GM18868 (cell line): Measurements from ENCODE around the gene TMEM40.
"Not testable (repeated sequence)": the region's sequence is repeated elsewhere in the genome, so short reads cannot be mapped to it uniquely, and the experiment has no call there.

Source experiments
- ATAC-seq: cut with Tn5 transposase; IDR thresholded peaks from one replicate; pipeline ENCODE4 v1.9.1; 2021; ENCODE audit warnings: mild to moderate bottlenecking, moderate library complexity; ENCODE audit not compliant: unreplicated experiment

TMEM40 gene

GRCh38 chr3:12759097-12759679 is at the start of gene TMEM40:
TMEM40 (minus strand) TSS chr3:12759259; CDS start chr3:12749832, 9,427 bp downstream.
- ATAC-seq: no peak

GRCh38 chr3:12808587-12808986 is 49.5 kb upstream of the TMEM40 start:
- ATAC-seq: no peak

- no peak for ATAC-seq
Measured at GRCh38 chr3:12807601-12808359, 48.7 kb upstream of the TMEM40 start.

GRCh38 chr3:12807066-12807465 is 48.0 kb upstream of the TMEM40 start:
- no peak for ATAC-seq

GRCh38 chr3:12803371-12803770 is 44.3 kb upstream of the TMEM40 start:
- ATAC-seq: no peak

GRCh38 chr3:12799525-12800440 is 40.7 kb upstream of the TMEM40 start:
- no peak for ATAC-seq

GRCh38 chr3:12798559-12799179 is 39.6 kb upstream of the TMEM40 start:
- ATAC-seq: no peak

- no peak for ATAC-seq
Measured at GRCh38 chr3:12797892-12798558, 39.0 kb upstream of the TMEM40 start.

- ATAC-seq: peak; percentile 11
Measured at GRCh38 chr3:12797124-12797891, 38.2 kb upstream of the TMEM40 start.

GRCh38 chr3:12796171-12797123 is 37.4 kb upstream of the TMEM40 start, which contains the start of gene CAND2:
CAND2 (plus strand) TSS chr3:12796680; CDS start chr3:12796721, 41 bp downstream.
- peak; percentile 75 for ATAC-seq

- ATAC-seq: no peak
Measured at GRCh38 chr3:12793701-12794100, 34.6 kb upstream of the TMEM40 start.

GRCh38 chr3:12791430-12791829 is 32.4 kb upstream of the TMEM40 start:
- ATAC-seq: no peak

GRCh38 chr3:12787967-12788690 is 29.1 kb upstream of the TMEM40 start:
- not testable (repeated sequence) for ATAC-seq

GRCh38 chr3:12787346-12787745 is 28.3 kb upstream of the TMEM40 start:
- ATAC-seq: not testable (repeated sequence)

- no peak for ATAC-seq
Measured at GRCh38 chr3:12785096-12785495, 26.0 kb upstream of the TMEM40 start.

GRCh38 chr3:12782172-12782815 is 23.2 kb upstream of the TMEM40 start:
- ATAC-seq: no peak

- ATAC-seq: no peak
Measured at GRCh38 chr3:12780751-12781150, 21.7 kb upstream of the TMEM40 start.
